Measurements from ENCODE around the gene CARD11.

Gene CARD11

DNA sequence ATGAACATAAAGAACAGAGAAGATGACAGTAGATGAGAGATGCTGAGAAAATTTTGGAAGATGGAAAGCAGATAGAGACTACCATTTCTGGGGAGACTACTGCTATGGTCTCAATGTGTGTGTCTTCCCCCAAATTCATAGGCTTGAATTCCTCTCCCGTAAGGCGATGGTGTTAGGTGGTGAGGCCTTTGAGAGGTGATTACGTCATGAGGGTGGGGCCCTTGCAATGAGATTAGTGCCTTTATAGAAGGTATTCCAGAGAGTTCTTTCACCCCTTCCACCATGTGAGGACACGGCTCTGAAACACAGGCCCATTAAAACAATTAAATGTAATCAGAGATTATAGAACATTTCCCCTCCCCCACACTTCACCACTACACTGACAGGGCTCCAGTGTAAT is 23.9 kb downstream of the CARD11 start:
- H3K27ac ChIP-seq: no peak overlapping the region
- H3K36me3 ChIP-seq (replicated peaks): no peaks in the 10 kb centered on the region
- no peak overlapping the region for H3K4me3 ChIP-seq (ENCODE audit: low read depth, low read length)
- in situ Hi-C loops (cut with HindIII; ENCODE audit: low pct_ligation_motif_present, low sequenced_read_pairs): no loop called here
- H3K27me3 ChIP-seq (replicated peaks): no peaks in the 10 kb centered on the region
- TF ChIP-seq, protein P1, sequence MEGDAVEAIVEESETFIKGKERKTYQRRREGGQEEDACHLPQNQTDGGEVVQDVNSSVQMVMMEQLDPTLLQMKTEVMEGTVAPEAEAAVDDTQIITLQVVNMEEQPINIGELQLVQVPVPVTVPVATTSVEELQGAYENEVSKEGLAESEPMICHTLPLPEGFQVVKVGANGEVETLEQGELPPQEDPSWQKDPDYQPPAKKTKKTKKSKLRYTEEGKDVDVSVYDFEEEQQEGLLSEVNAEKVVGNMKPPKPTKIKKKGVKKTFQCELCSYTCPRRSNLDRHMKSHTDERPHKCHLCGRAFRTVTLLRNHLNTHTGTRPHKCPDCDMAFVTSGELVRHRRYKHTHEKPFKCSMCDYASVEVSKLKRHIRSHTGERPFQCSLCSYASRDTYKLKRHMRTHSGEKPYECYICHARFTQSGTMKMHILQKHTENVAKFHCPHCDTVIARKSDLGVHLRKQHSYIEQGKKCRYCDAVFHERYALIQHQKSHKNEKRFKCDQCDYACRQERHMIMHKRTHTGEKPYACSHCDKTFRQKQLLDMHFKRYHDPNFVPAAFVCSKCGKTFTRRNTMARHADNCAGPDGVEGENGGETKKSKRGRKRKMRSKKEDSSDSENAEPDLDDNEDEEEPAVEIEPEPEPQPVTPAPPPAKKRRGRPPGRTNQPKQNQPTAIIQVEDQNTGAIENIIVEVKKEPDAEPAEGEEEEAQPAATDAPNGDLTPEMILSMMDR (IDR thresholded peaks at IDR 0.05; ENCODE audit: low read depth, low read length, missing control alignments): no peak
- no peak for DNase-seq

DNA sequence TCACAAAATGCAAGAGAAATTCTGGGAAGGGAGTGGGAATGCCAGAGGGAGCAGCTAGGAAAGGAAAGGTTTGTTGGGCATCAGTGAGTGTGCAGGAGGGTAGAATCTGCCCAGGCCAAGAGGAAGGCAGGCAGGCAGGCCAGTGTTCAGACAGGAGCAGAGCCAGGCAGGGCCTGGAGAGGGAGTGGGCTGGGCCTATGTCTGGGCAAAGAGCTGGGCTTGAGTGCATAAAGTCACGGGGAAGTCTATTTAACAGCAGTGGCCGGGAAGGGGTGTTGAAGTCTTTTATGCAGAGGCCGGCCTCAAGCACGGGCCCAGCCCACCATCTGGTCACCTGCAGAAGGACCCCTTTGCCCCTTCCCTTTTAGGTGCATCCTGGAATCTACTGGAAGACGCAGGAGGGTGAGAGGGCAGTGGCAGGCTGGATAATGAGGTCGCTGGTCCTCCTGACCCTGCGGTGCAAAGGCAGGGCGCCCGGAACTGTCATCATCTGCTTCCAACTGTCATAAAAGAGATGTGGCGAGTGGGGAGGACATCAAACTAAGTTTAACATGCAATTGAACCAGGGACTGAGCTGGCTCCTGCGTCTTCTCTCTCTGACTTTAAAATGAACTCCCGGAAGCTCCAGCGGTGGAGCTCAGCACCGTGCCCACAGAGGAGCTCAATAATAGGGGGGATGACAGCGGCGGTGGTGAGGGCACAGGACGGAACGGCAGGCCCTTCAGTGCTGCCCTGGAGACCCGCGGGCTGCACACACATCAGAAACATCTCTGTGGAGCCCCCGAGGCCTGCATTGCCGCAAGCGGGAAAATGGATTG is 29.5 kb downstream of the CARD11 start:
- Histone ChIP-seq H3K36me3 (replicated peaks) (no peaks in the 10 kb centered on the region), H3K27ac (no peak overlapping the region), H3K4me3 (ENCODE audit: low read depth, low read length) (no peak overlapping the region), H3K27me3 (replicated peaks) (no peaks in the 10 kb centered on the region)
- TF ChIP-seq, protein P1 (IDR thresholded peaks at IDR 0.05; ENCODE audit: low read depth, low read length, missing control alignments): no peak
- no peak for DNase-seq
- in situ Hi-C loops (cut with HindIII; ENCODE audit: low pct_ligation_motif_present, low sequenced_read_pairs): no loop called here

DNA sequence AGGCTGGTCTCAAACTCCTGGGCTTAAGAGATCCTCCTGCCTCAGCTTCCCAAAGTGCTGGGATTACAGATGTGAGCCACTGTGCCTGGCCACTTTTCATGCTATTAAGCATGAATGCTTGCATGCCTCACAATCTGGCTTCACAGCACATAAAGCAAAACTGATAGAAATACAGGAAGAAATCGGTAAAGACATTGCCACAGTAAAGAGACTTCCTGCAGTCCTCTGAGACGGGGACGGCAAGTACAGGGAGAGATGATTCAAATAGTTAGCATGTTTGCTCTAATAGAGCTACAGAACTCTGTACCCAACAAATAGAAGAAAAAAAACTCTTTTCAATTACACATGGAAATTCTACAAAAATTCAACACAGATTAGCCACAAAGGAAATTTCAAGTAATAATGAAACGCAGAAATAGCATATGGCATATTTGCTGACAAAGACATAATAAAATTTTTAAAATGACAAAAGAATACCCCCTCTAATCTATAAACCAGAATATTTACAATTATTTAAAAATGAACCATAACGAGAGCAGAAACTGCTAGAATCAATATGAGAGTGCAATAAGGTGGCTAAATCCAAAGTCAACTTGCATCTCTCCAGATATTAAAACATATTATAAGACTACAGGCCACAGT is 32.3 kb downstream of the CARD11 start:
- Histone ChIP-seq H3K27ac (no peak overlapping the region), H3K36me3 (replicated peaks) (no peaks in the 10 kb centered on the region), H3K4me3 (ENCODE audit: low read depth, low read length) (no peak overlapping the region), H3K27me3 (replicated peaks) (no peaks in the 10 kb centered on the region)
- in situ Hi-C loops (cut with HindIII; ENCODE audit: low pct_ligation_motif_present, low sequenced_read_pairs): no loop called here
- DNase-seq: no peak
- TF ChIP-seq, protein P1 (IDR thresholded peaks at IDR 0.05; ENCODE audit: low read depth, low read length, missing control alignments): no peak

DNA sequence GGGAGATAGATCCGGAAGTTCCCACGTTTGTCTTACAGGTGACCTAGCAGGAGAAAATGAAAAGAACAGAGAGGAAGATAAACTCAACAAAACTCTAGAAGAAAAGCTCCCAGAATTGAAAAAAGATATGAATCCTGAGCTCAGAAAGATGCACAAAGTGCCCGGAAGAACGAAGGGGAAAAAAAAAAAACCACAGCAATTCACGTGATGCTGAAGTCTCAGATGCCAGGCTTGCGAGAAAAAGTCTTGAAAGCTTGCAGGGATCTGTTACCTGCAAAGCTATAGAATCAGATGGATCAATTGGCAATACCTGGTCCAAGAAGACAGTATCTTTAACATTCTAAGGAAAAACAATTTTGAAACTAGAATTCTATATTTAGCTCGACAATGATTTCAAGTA is 33.5 kb downstream of the CARD11 start:
- in situ Hi-C loops (cut with HindIII; ENCODE audit: low pct_ligation_motif_present, low sequenced_read_pairs): no loop called here
- DNase-seq: no peak

DNA sequence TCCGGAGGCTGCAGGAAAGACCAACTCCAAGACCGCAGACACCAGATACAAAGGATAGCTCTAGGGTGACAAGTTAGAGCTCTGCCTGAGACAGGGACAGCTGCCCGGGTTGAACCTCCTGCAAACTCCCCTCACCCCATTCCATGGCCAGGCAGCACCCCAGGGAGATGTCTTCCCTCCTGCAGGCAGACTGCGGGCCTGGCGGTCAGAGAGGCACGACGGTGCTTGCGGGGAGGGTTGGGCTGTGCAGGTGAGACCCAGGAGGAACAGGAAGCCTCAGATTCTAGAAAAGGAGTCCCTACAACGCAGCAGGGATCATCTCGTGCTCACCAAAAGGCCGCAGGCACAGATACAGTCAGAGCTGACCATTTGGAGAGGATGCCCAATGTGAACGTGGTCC is 34.6 kb downstream of the CARD11 start:
- no peak for DNase-seq
- H3K36me3 ChIP-seq (replicated peaks): no peaks in the 10 kb centered on the region
- H3K4me3 ChIP-seq (ENCODE audit: low read depth, low read length): no peak overlapping the region
- no peaks in the 10 kb centered on the region for H3K27me3 ChIP-seq (replicated peaks)
- TF ChIP-seq, protein P1 (IDR thresholded peaks at IDR 0.05; ENCODE audit: low read depth, low read length, missing control alignments): no peak
- in situ Hi-C loops (cut with HindIII; ENCODE audit: low pct_ligation_motif_present, low sequenced_read_pairs): no loop called here
- H3K27ac ChIP-seq: no peak overlapping the region

More for the DNA sequence above, 33.5 kb downstream of the CARD11 start:
- TF ChIP-seq, protein P1 (IDR thresholded peaks at IDR 0.05; ENCODE audit: low read depth, low read length, missing control alignments): no peak
- H3K27ac ChIP-seq: no peak overlapping the region
- H3K36me3 ChIP-seq (replicated peaks): no peaks in the 10 kb centered on the region
- H3K27me3 ChIP-seq (replicated peaks): no peaks in the 10 kb centered on the region
- no peak overlapping the region for H3K4me3 ChIP-seq (ENCODE audit: low read depth, low read length)

Measured in brain microvascular endothelial cell (primary cell).